Measurements from ENCODE around the gene LTBP3.
"Not testable (repeated sequence)": the region's sequence is repeated elsewhere in the genome, so short reads cannot be mapped to it uniquely, and the experiment has no call there.

The LTBP3 gene

DNA sequence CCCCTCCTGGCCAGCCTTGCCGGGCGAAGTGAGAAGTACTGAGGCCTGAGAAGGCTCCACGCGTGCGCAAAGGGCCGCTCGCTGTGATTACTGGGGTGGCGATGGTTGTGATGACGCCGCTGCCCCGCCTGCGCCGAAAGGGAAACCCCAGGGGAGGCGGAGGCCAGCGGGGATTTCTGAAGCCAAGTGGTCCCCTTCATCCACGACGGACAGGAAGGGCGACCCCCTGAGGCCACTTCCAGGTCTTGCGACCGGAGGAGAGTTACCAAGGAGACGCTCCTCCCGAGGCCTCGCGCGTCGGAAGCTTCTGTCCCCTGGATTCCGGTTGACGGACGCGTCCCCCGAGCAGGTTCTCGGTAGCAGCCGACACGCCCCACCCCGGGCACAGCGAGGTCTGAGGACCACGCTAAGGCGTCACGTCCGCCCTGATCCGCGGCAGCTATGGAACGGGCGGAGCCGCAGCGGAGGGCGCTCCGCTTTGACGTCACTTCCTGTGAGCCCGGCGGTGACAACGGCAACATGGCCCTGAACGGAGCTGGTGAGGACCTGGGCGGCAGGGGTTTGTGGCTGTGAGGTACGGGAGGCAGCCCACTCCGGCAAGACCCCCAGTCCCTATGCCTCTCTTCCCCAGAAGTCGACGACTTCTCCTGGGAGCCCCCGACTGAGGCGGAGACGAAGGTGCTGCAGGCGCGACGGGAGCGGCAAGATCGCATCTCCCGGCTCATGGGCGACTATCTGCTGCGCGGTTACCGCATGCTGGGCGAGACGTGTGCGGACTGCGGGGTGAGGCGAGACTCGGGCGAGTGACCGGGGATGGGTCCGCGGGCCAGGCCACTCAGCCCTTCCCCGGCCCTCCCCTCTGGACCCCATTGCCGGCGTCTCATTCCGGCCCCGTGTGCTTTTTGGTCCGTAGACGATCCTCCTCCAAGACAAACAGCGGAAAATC lies 12.1 kb upstream of the LTBP3 start, which contains the start of gene ZNRD2:
Gene ZNRD2, plus strand, starts transcription at position 505 of the 946 bp plus-strand sequence. Its CDS starts 15 bp downstream, at position 520.
- H3K36me3 Mint-ChIP-seq (ENCODE audit: low read depth): no peaks in the 10 kb centered on the region
- H3K4me3 Mint-ChIP-seq: peak within 1 kb of the TSS; percentile 97
- peaks cover 10% of the 10 kb centered on the region for H3K27me3 Mint-ChIP-seq (ENCODE audit: low read depth, poor library complexity)
- peak; percentile 97 for DNase-seq
- H3K27ac Mint-ChIP-seq: peak within 1 kb of the TSS; percentile 98
- TF ChIP-seq, protein P1, sequence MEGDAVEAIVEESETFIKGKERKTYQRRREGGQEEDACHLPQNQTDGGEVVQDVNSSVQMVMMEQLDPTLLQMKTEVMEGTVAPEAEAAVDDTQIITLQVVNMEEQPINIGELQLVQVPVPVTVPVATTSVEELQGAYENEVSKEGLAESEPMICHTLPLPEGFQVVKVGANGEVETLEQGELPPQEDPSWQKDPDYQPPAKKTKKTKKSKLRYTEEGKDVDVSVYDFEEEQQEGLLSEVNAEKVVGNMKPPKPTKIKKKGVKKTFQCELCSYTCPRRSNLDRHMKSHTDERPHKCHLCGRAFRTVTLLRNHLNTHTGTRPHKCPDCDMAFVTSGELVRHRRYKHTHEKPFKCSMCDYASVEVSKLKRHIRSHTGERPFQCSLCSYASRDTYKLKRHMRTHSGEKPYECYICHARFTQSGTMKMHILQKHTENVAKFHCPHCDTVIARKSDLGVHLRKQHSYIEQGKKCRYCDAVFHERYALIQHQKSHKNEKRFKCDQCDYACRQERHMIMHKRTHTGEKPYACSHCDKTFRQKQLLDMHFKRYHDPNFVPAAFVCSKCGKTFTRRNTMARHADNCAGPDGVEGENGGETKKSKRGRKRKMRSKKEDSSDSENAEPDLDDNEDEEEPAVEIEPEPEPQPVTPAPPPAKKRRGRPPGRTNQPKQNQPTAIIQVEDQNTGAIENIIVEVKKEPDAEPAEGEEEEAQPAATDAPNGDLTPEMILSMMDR (IDR thresholded peaks at IDR 0.05): peak; percentile 63
- H3K4me1 Mint-ChIP-seq: peaks cover 83% of the 10 kb centered on the region
- no peaks in the 10 kb centered on the region for H3K9me3 Mint-ChIP-seq

DNA sequence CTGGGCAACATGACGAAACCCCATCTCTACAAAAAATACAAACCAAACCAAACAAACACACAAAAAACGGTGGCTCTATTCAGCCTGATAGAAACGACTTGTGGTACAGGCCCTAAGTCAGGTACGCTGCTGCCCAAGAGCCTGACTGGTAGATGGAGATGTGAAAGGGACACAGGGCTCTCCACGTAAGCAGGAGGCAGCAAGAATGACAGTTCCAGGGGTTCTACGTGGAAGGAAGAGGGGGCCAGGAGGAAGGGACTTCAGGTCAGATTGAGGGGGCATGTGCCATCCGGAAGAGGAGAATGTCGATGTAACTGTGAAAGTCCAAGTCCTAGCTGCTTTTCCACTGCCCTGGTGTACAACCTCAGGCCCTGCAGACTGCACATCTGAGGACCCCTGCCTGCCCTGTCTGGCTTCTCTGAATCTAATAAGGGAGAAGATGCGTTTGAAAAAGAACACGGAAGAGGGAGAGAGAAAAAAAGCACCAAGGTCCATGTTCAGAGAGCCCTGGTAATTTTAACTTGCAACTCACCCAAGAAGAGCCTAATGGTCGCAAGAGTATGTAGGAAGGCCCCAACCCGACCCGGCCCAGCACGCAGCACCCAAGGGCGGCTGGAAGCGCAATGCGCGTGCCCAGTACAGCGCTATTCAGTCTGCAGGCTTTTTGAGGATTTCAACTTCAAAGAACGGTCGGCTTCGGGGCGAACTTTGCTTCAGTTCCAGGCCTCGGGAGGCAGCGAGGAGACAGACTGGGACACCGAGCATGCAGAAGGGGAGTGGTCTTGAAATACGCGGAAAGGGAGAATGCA lies 11.2 kb upstream of the LTBP3 start:
- no peaks in the 10 kb centered on the region for H3K9me3 Mint-ChIP-seq
- H3K4me1 Mint-ChIP-seq: peaks cover 77% of the 10 kb centered on the region
- peaks cover 2% of the 10 kb centered on the region for H3K27me3 Mint-ChIP-seq (ENCODE audit: low read depth, poor library complexity)

DNA sequence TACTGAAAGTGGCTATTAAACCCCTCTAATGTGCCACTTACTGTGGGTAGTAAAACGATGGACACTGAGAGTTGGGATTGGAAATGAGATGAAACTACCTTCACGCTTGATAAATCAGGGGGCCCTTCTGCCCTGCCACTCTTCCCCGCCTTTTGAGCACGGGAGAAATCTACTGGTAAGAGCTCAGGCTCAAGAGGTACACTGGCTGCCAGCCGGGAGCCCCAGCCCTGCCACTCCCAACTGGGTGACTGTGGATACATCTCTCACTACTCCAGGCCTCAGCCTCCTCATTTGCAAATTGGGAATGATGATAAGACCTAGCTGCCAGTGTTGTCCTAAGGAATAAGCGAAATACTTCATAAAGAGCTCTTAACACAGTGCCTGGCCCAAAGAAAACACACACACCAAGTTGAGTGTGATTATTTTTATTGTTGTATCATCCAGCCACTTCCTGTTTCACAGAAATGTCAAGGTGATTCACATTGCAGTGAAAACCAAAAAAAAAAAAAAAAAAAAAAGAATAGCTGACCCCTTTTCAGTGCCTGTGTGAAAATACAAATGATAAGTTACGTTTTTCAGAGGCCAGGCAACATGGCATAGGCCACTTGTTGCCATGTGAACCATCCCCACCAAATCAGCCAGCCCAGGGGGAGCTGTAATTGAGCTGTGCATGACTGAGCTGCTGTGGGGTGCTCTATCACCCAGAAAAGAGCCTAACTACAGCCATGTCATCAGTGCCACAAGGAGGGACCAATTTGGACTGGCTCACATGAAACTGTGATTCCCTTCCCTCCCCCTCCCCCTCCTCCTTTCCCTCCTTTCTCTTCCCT lies 7.7 kb upstream of the LTBP3 start:
- Mint-ChIP-seq H3K4me3 (no peak overlapping the region), H3K27me3 (ENCODE audit: low read depth, poor library complexity) (peaks cover 6% of the 10 kb centered on the region), H3K36me3 (ENCODE audit: low read depth) (no peaks in the 10 kb centered on the region), H3K27ac (no peak overlapping the region), H3K4me1 (peaks cover 75% of the 10 kb centered on the region), H3K9me3 (no peaks in the 10 kb centered on the region)
- TF ChIP-seq, protein P1 (IDR thresholded peaks at IDR 0.05): no peak
- no peak for DNase-seq

More for the DNA sequence above, 11.2 kb upstream of the LTBP3 start:
- no peak for DNase-seq
- no peaks in the 10 kb centered on the region for H3K36me3 Mint-ChIP-seq (ENCODE audit: low read depth)
- peak overlapping the region; percentile 98 for H3K27ac Mint-ChIP-seq
- TF ChIP-seq, protein P1 (IDR thresholded peaks at IDR 0.05): no peak
- peak overlapping the region; percentile 97 for H3K4me3 Mint-ChIP-seq

DNA sequence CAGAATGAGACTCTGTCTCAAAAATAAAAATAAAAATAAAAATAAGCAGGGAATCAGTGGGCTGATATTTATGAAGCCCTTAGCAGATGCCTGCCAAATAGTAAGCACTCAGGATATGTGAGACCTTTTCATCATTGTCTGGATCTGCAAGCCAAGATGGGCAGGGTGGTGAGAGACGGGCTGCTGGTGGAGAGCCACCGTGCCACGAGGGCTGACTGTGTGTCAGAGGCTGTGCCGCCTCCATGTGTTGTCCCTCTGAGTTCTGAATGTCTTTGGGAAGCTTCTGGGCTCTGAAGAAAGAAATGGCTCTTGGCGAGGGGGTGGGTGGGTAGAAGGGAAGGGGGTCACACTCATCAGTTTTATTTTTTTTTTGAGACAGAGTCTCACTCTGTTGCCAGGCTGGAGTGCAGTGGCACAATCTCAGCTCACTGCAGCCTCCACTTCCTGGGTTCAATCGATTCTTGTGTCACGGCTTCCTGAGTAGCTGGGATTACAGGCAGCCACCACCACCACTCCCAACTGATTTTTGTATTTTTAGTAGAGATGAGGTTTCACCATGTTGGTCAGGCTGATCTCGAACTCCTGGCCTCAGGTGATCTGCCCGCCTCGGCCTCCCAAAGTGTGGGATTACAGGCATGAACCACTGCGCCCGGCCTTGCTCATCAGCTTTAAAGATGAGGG lies 6.9 kb upstream of the LTBP3 start:
- H3K9me3 Mint-ChIP-seq; H3K4me3 Mint-ChIP-seq; H3K27me3 Mint-ChIP-seq (ENCODE audit: low read depth, poor library complexity); H3K36me3 Mint-ChIP-seq (ENCODE audit: low read depth); H3K27ac Mint-ChIP-seq; DNase-seq: not testable (repeated sequence)
- peaks cover 76% of the 10 kb centered on the region for H3K4me1 Mint-ChIP-seq

DNA sequence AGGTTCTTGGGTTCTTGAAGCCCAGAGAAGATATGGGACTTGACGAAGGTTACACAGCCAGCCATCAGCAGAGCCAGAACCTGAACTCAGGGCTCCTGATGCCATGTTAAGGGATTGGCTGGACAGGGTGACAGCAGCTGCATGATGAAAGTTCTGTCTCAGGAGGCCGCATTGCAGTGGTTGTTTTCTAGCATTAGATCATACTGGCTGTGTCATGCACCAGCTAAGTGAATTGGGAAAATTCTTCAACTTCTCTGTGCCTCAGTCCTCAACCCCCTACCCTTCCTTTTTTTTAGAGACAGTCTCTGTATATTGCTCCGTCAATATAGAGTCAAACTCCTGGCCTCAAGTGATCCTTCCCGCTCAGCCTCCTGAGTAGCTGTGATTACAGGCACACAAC lies 5.4 kb upstream of the LTBP3 start:
- TF ChIP-seq, protein P1 (IDR thresholded peaks at IDR 0.05): no peak
- H3K27ac Mint-ChIP-seq: no peak overlapping the region

More for the DNA sequence above, 5.4 kb upstream of the LTBP3 start:
- Mint-ChIP-seq H3K4me1 (peaks cover 75% of the 10 kb centered on the region), H3K36me3 (ENCODE audit: low read depth) (no peaks in the 10 kb centered on the region), H3K4me3 (no peak overlapping the region), H3K27me3 (ENCODE audit: low read depth, poor library complexity) (peaks cover 4% of the 10 kb centered on the region), H3K9me3 (no peaks in the 10 kb centered on the region)
- no peak for DNase-seq
